GM12874 (cell line): ENCODE data around the gene FURIN.

Experiments
- CTCF ChIP-seq: IDR thresholded peaks from 2 replicates; pipeline ENCODE4 v1.5.1; 2011; ENCODE audit warnings: low read depth, mild to moderate bottlenecking, control low read depth, low read length, moderate library complexity; ENCODE audit not compliant: insufficient read depth

Gene FURIN

GRCh38 chr15:90889736-90890456 is 21.5 kb downstream of the FURIN start:
- no peak for TF ChIP-seq CTCF

GRCh38 chr15:90890839-90891238 is 22.5 kb downstream of the FURIN start:
- TF ChIP-seq CTCF = no peak

- TF ChIP-seq CTCF = no peak
Measured at GRCh38 chr15:90891346-90891949, 23.1 kb downstream of the FURIN start.

GRCh38 chr15:90892023-90892422 is 23.6 kb downstream of the FURIN start:
- no peak for TF ChIP-seq CTCF

GRCh38 chr15:90892498-90893174 is 24.2 kb downstream of the FURIN start:
- TF ChIP-seq CTCF = no peak

GRCh38 chr15:90893175-90894090 is 25.0 kb downstream of the FURIN start:
- peak; percentile 15; the same call in 1 of the 2 replicates for TF ChIP-seq CTCF
